ENCODE data around the gene DNAH10. TPM values are rescaled to one million over a fixed set of nuclear protein-coding genes. Genes with fewer than 3 reads are reported as not detected.

The DNAH10 gene
- polyA plus RNA-seq, 2 of the 4 experiments (the other 2 are of a cell fraction) = 0.14 to 0.39 TPM

DNA sequence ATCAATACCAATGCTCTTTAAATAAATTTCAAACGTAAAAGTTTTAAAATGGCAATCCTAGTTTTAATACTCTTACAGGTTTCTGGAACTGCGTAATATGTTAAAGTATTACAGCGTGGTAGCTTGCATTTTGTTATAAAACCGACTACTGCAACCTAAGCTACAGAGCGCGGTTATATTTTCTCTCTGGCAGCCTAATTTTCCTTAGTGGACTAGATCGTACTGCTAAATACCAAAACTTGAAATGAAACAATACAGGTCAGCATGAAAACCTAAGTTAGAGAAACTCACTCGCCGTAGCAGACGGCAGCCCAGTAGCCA lies 209.3 kb downstream of the DNAH10 start:
- TF ChIP-seq EP300 (IDR thresholded peaks at IDR 0.05) (no peak), TFCP2L1 (CRISPR knock-in tag; IDR thresholded peaks at IDR 0.05) (no peak), NPAS2 (CRISPR knock-in tag; IDR thresholded peaks at IDR 0.05; ENCODE audit: borderline replicate concordance) (no peak), CEBPB (IDR thresholded peaks at IDR 0.05) (no peak), HOXB13 (CRISPR knock-in tag; IDR thresholded peaks at IDR 0.05; ENCODE audit: low read depth) (no peak), KDM1A (IDR thresholded peaks at IDR 0.05; ENCODE audit: low read depth) (no peak), NR3C1 (IDR thresholded peaks at IDR 0.05) (no peak), RFX5 (IDR thresholded peaks at IDR 0.05) (no peak), HDAC2 (IDR thresholded peaks at IDR 0.05) (no peak), ZC3H11A (IDR thresholded peaks at IDR 0.05) (no peak), KDM5A (IDR thresholded peaks at IDR 0.05) (no peak), CHD4 (IDR thresholded peaks at IDR 0.05; ENCODE audit: borderline replicate concordance) (no peak), CHD2 (IDR thresholded peaks at IDR 0.05; ENCODE audit: low read length, partially characterized antibody) (no peak), RNF2 (IDR thresholded peaks at IDR 0.05; ENCODE audit: borderline replicate concordance, low read depth) (no peak), HOXA7 (CRISPR knock-in tag; IDR thresholded peaks at IDR 0.05) (no peak), MAFK (IDR thresholded peaks at IDR 0.05; ENCODE audit: partially characterized antibody) (no peak)
- TF ChIP-seq, protein P1, sequence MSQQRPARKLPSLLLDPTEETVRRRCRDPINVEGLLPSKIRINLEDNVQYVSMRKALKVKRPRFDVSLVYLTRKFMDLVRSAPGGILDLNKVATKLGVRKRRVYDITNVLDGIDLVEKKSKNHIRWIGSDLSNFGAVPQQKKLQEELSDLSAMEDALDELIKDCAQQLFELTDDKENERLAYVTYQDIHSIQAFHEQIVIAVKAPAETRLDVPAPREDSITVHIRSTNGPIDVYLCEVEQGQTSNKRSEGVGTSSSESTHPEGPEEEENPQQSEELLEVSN (IDR thresholded peaks at IDR 0.05; ENCODE audit: borderline replicate concordance, low read depth) = no peak
- TF ChIP-seq, protein P2, sequence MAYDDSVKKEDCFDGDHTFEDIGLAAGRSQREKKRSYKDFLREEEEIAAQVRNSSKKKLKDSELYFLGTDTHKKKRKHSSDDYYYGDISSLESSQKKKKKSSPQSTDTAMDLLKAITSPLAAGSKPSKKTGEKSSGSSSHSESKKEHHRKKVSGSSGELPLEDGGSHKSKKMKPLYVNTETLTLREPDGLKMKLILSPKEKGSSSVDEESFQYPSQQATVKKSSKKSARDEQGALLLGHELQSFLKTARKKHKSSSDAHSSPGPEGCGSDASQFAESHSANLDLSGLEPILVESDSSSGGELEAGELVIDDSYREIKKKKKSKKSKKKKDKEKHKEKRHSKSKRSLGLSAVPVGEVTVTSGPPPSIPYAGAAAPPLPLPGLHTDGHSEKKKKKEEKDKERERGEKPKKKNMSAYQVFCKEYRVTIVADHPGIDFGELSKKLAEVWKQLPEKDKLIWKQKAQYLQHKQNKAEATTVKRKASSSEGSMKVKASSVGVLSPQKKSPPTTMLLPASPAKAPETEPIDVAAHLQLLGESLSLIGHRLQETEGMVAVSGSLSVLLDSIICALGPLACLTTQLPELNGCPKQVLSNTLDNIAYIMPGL (CRISPR knock-in tag; IDR thresholded peaks at IDR 0.05; ENCODE audit: borderline replicate concordance) = no peak
- H3K9me3 ChIP-seq = no peaks in the 10 kb centered on the region
- peak overlapping the region; percentile 72 for H3K4me2 ChIP-seq
- no peak for FAIRE-seq
- peak overlapping the region; percentile 89 to 96 for H3K27ac ChIP-seq
- peak overlapping the region; percentile 83 for H3K4me3 ChIP-seq
- WGBS (ENCODE audit: missing lambda C conversion rate) = 44% methylated on average over 10 of the region's 10 CpGs
- H3K4me1 ChIP-seq = peaks cover 39% of the 10 kb centered on the region
- CTCF ChIA-PET = no interaction called here
- POLR2A ChIA-PET = interaction anchor here (0.6 to 1.2 kb wide), 3 partner anchors 66 to 309 kb away, joined by 3 to 9 read pairs (median 5); no protein-coding TSS in a partner anchor
- no peak for ATAC-seq
- no peak for DNase-seq (ENCODE audit: low read depth in 1 of 2, low spot score in 1 of 2)

DNA sequence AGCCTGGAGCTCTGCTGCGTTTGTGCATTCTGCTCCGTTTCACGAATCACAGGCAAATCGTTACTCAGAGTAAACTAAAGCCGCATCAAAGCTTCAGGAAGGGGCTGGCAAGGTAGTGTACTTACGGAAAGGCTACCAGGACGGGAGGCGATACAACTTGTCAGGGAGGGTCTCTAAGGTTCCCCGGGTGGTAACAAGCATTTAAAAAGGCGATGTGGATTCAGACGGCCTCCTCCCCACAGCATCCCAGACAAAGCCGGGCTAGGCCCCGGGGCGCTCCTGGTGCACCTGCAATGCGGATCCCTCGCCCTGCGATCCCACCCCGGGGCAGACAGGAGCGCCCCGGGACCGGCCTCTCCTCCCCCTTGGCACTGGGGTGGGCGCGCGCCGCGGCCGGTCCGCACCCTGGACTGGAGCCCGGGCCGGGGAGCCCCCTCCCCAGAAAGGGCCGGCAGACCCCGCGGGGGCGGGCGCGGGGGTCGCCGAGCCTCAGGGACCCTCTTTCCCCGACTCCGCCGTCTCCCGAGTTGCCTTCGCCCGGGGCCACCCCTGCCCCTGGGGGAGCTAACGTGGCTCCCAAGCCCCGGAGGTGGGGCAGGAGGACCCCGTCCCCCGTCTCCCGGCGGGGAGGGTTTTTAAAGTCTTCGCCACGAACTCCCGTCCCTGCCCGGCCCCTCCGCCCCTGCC lies 209.8 kb downstream of the DNAH10 start:
- CTCF ChIA-PET = no interaction called here
- Histone ChIP-seq H3K4me2 (peak overlapping the region; percentile 72), H3K4me3 (peak overlapping the region; percentile 83), H3K9me3 (no peaks in the 10 kb centered on the region), H3K27ac (peak overlapping the region; percentile 89 to 96), H3K4me1 (peaks cover 39% of the 10 kb centered on the region)
- DNase-seq (ENCODE audit: low read depth in 1 of 2, low spot score in 1 of 2) = peak; percentile 50 to 52
- peak; percentile 51 to 64 for ATAC-seq
- 3% methylated on average over 20 of the region's 55 CpGs for WGBS (ENCODE audit: missing lambda C conversion rate)
- POLR2A ChIA-PET = interaction anchor here (0.6 to 1.7 kb wide), 4 partner anchors 9 to 310 kb away, joined by 3 to 9 read pairs (median 5); no protein-coding TSS in a partner anchor
- TF ChIP-seq PHF8 (IDR thresholded peaks at IDR 0.05; ENCODE audit: borderline replicate concordance, low read depth) (peak; percentile 51; the same call in 1 of the 2 replicates), RARB (CRISPR knock-in tag; IDR thresholded peaks at IDR 0.05) (no peak), HOXB13 (CRISPR knock-in tag; IDR thresholded peaks at IDR 0.05; ENCODE audit: low read depth) (no peak)
- no peak for FAIRE-seq
